Measurements from ENCODE around the gene ATP2A1.
A peak's percentile ranks its signal among the peaks of the same experiment; 100 is the strongest.

ATP2A1 gene

GRCh38 chr16:28933171-28933570 lies 54.9 kb downstream of the ATP2A1 start:
- Histone ChIP-seq H3K14ac (ENCODE audit: low read length) (no peak overlapping the region), H3K4ac (ENCODE audit: low read depth, low read length) (no peak overlapping the region), H3K23ac (ENCODE audit: low read length) (no peak overlapping the region), H3K4me3 (ENCODE audit: low read depth, low read length) (no peak overlapping the region), H3K79me1 (ENCODE audit: low read length) (no peaks in the 10 kb centered on the region), H4K8ac (ENCODE audit: low read depth, low read length) (no peak overlapping the region), H3K27ac (ENCODE audit: low read depth, low read length) (no peak overlapping the region), H2AK5ac (ENCODE audit: low read length) (no peak overlapping the region), H3K18ac (ENCODE audit: low read length) (no peak overlapping the region), H2BK120ac (ENCODE audit: insufficient read depth, low read length, poor library complexity) (no peak overlapping the region), H4K12ac (ENCODE audit: low read depth, low read length) (no peak overlapping the region), H2BK12ac (ENCODE audit: low read length) (no peak overlapping the region), H3K36me3 (ENCODE audit: control insufficient read depth in 1 of 2, insufficient read depth in 2 of 2, low read length in 2 of 2) (no peaks in the 10 kb centered on the region), H3K27me3 (ENCODE audit: insufficient read depth, low read length) (no peaks in the 10 kb centered on the region), H4K91ac (ENCODE audit: low read depth, low read length) (no peak overlapping the region), H3K4me1 (ENCODE audit: control insufficient read depth in 1 of 2, insufficient read depth in 2 of 2, low read length in 2 of 2) (peaks cover 3 to 6% of the 10 kb centered on the region in 2 experiments), H2AFZ (ENCODE audit: insufficient read depth, low read length, poor library complexity) (no peak overlapping the region), H3K4me2 (ENCODE audit: low read length) (no peak overlapping the region), H2BK5ac (ENCODE audit: low read depth, low read length, poor library complexity) (no peak overlapping the region), H3K9me3 (ENCODE audit: insufficient read depth, low read depth, low read length) (peaks cover 1% of the 10 kb centered on the region), H3K9ac (ENCODE audit: low read length) (no peak overlapping the region), H3K79me2 (ENCODE audit: control insufficient read depth, insufficient read depth, low read length, poor library complexity) (no peaks in the 10 kb centered on the region)
- DNase-seq: peak; percentile 29 to 71
- WGBS (ENCODE audit: extremely low coverage, insufficient coverage, insufficient read length): no CpG with 5 or more reads among the region's 8 CpGs

- Histone ChIP-seq H3K4me1 (ENCODE audit: control insufficient read depth in 1 of 2, insufficient read depth in 2 of 2, low read length in 2 of 2) (peaks cover 3 to 6% of the 10 kb centered on the region in 2 experiments), H3K4ac (ENCODE audit: low read depth, low read length) (no peak overlapping the region), H2BK120ac (ENCODE audit: insufficient read depth, low read length, poor library complexity) (no peak overlapping the region), H3K27me3 (ENCODE audit: insufficient read depth, low read length) (no peaks in the 10 kb centered on the region), H3K79me2 (ENCODE audit: control insufficient read depth, insufficient read depth, low read length, poor library complexity) (no peaks in the 10 kb centered on the region), H3K18ac (ENCODE audit: low read length) (no peak overlapping the region), H3K27ac (ENCODE audit: low read depth, low read length) (no peak overlapping the region), H2AK5ac (ENCODE audit: low read length) (no peak overlapping the region), H3K36me3 (ENCODE audit: control insufficient read depth in 1 of 2, insufficient read depth in 2 of 2, low read length in 2 of 2) (no peaks in the 10 kb centered on the region), H4K91ac (ENCODE audit: low read depth, low read length) (no peak overlapping the region), H2BK5ac (ENCODE audit: low read depth, low read length, poor library complexity) (no peak overlapping the region), H3K23ac (ENCODE audit: low read length) (no peak overlapping the region), H3K4me3 (ENCODE audit: low read depth, low read length) (no peak overlapping the region), H2BK12ac (ENCODE audit: low read length) (no peak overlapping the region), H3K14ac (ENCODE audit: low read length) (no peak overlapping the region), H4K8ac (ENCODE audit: low read depth, low read length) (no peak overlapping the region), H3K9me3 (ENCODE audit: insufficient read depth, low read depth, low read length) (peaks cover 1% of the 10 kb centered on the region), H3K79me1 (ENCODE audit: low read length) (no peaks in the 10 kb centered on the region), H3K4me2 (ENCODE audit: low read length) (no peak overlapping the region), H2AFZ (ENCODE audit: insufficient read depth, low read length, poor library complexity) (no peak overlapping the region), H4K12ac (ENCODE audit: low read depth, low read length) (no peak overlapping the region), H3K9ac (ENCODE audit: low read length) (no peak overlapping the region)
- no CpG with 5 or more reads among the region's 4 CpGs for WGBS (ENCODE audit: extremely low coverage, insufficient coverage, insufficient read length)
- DNase-seq: no peak
Measured at GRCh38 chr16:28935346-28935745, 57.1 kb downstream of the ATP2A1 start.

GRCh38 chr16:28935924-28936783 lies 57.9 kb downstream of the ATP2A1 start:
- peaks cover 1% of the 10 kb centered on the region for H3K9me3 ChIP-seq (ENCODE audit: insufficient read depth, low read depth, low read length)
- H3K79me2 ChIP-seq (ENCODE audit: control insufficient read depth, insufficient read depth, low read length, poor library complexity): no peaks in the 10 kb centered on the region
- no peak overlapping the region for H4K91ac ChIP-seq (ENCODE audit: low read depth, low read length)
- H2BK5ac ChIP-seq (ENCODE audit: low read depth, low read length, poor library complexity): no peak overlapping the region
- H3K4me3 ChIP-seq (ENCODE audit: low read depth, low read length): no peak overlapping the region
- H2BK12ac ChIP-seq (ENCODE audit: low read length): no peak overlapping the region
- peak; percentile 85 to 91 for DNase-seq
- H2AK5ac ChIP-seq (ENCODE audit: low read length): peak overlapping the region; percentile 44
- no peak overlapping the region for H3K14ac ChIP-seq (ENCODE audit: low read length)
- no CpG with 5 or more reads among the region's 36 CpGs for WGBS (ENCODE audit: extremely low coverage, insufficient coverage, insufficient read length)
- no peak overlapping the region for H3K27ac ChIP-seq (ENCODE audit: low read depth, low read length)
- H3K4me2 ChIP-seq (ENCODE audit: low read length): no peak overlapping the region
- no peak overlapping the region for H2AFZ ChIP-seq (ENCODE audit: insufficient read depth, low read length, poor library complexity)
- H3K4me1 ChIP-seq (ENCODE audit: control insufficient read depth in 1 of 2, insufficient read depth in 2 of 2, low read length in 2 of 2): peaks cover 3 to 6% of the 10 kb centered on the region in 2 experiments
- H3K4ac ChIP-seq (ENCODE audit: low read depth, low read length): no peak overlapping the region
- no peak overlapping the region for H2BK120ac ChIP-seq (ENCODE audit: insufficient read depth, low read length, poor library complexity)
- H3K79me1 ChIP-seq (ENCODE audit: low read length): no peaks in the 10 kb centered on the region
- H3K23ac ChIP-seq (ENCODE audit: low read length): no peak overlapping the region
- H3K18ac ChIP-seq (ENCODE audit: low read length): no peak overlapping the region
- no peak overlapping the region for H4K8ac ChIP-seq (ENCODE audit: low read depth, low read length)
- H3K9ac ChIP-seq (ENCODE audit: low read length): no peak overlapping the region
- H3K27me3 ChIP-seq (ENCODE audit: insufficient read depth, low read length): no peaks in the 10 kb centered on the region
- no peak overlapping the region for H4K12ac ChIP-seq (ENCODE audit: low read depth, low read length)
- H3K36me3 ChIP-seq (ENCODE audit: control insufficient read depth in 1 of 2, insufficient read depth in 2 of 2, low read length in 2 of 2): no peaks in the 10 kb centered on the region

GRCh38 chr16:28936784-28937155 lies 58.5 kb downstream of the ATP2A1 start:
- H2AK5ac ChIP-seq (ENCODE audit: low read length): no peak overlapping the region
- no CpG with 5 or more reads among the region's 26 CpGs for WGBS (ENCODE audit: extremely low coverage, insufficient coverage, insufficient read length)

More at GRCh38 chr16:28936784-28937155, 58.5 kb downstream of the ATP2A1 start:
- H4K12ac ChIP-seq (ENCODE audit: low read depth, low read length): no peak overlapping the region
- no peak overlapping the region for H4K8ac ChIP-seq (ENCODE audit: low read depth, low read length)
- H3K79me1 ChIP-seq (ENCODE audit: low read length): no peaks in the 10 kb centered on the region
- no peak overlapping the region for H2BK120ac ChIP-seq (ENCODE audit: insufficient read depth, low read length, poor library complexity)
- no peak overlapping the region for H3K18ac ChIP-seq (ENCODE audit: low read length)
- H3K9ac ChIP-seq (ENCODE audit: low read length): no peak overlapping the region
- H3K27me3 ChIP-seq (ENCODE audit: insufficient read depth, low read length): no peaks in the 10 kb centered on the region
- no peak overlapping the region for H3K4me2 ChIP-seq (ENCODE audit: low read length)
- no peak overlapping the region for H3K27ac ChIP-seq (ENCODE audit: low read depth, low read length)
- no peak overlapping the region for H3K4ac ChIP-seq (ENCODE audit: low read depth, low read length)
- no peak overlapping the region for H2AFZ ChIP-seq (ENCODE audit: insufficient read depth, low read length, poor library complexity)
- H3K36me3 ChIP-seq (ENCODE audit: control insufficient read depth in 1 of 2, insufficient read depth in 2 of 2, low read length in 2 of 2): no peaks in the 10 kb centered on the region
- H2BK5ac ChIP-seq (ENCODE audit: low read depth, low read length, poor library complexity): no peak overlapping the region
- no peak overlapping the region for H2BK12ac ChIP-seq (ENCODE audit: low read length)
- H3K23ac ChIP-seq (ENCODE audit: low read length): no peak overlapping the region
- H3K4me3 ChIP-seq (ENCODE audit: low read depth, low read length): no peak overlapping the region
- H3K79me2 ChIP-seq (ENCODE audit: control insufficient read depth, insufficient read depth, low read length, poor library complexity): no peaks in the 10 kb centered on the region
- DNase-seq: no peak
- peaks cover 1% of the 10 kb centered on the region for H3K9me3 ChIP-seq (ENCODE audit: insufficient read depth, low read depth, low read length)
- peaks cover 3 to 6% of the 10 kb centered on the region in 2 experiments for H3K4me1 ChIP-seq (ENCODE audit: control insufficient read depth in 1 of 2, insufficient read depth in 2 of 2, low read length in 2 of 2)
- H4K91ac ChIP-seq (ENCODE audit: low read depth, low read length): no peak overlapping the region
- H3K14ac ChIP-seq (ENCODE audit: low read length): no peak overlapping the region

All from trophoblast cell (in vitro differentiated cells and primary cell).